Calu3 (cell line): ENCODE results near the gene CLDND2. TPM values are rescaled to one million over a fixed set of nuclear protein-coding genes. Genes with fewer than 3 reads are reported as not detected.
A peak's percentile ranks its signal among the peaks of the same experiment; 100 is the strongest.

Source experiments
- BruUV-seq: library from RNA; stranded (reverse); fragments of 400-500 nt; replicated peaks from 2 replicates; lab custom pipeline; 2021; lab: Mats Ljungman, UMichigan
- CTCF ChIA-PET: fragments of 300-600 bp; sonication (Branson Sonifier 250); formaldehyde crosslinking; loops from one replicate; lab custom pipeline; 2022; ENCODE audit warnings: antibody characterized with exemption; lab: Charles Lee
- DNase-seq: peaks from one replicate; pipeline ENCODE4 v3.0.0; 2022
- H3K27ac Mint-ChIP-seq: one replicate; pipeline ENCODE4 v1.8.0; 2022; ENCODE audit warnings: mixed read lengths; ENCODE audit not compliant: unreplicated experiment
- H3K27me3 Mint-ChIP-seq: one replicate; pipeline ENCODE4 v1.8.0; 2022; ENCODE audit warnings: mixed read lengths; ENCODE audit not compliant: unreplicated experiment
- H3K36me3 Mint-ChIP-seq: one replicate; pipeline ENCODE4 v1.8.0; 2022; ENCODE audit warnings: mild to moderate bottlenecking, moderate library complexity, mixed read lengths; ENCODE audit not compliant: insufficient read depth, unreplicated experiment
- H3K4me1 Mint-ChIP-seq: one replicate; pipeline ENCODE4 v1.8.0; 2022; ENCODE audit warnings: mild to moderate bottlenecking, low read depth, mixed read lengths; ENCODE audit not compliant: unreplicated experiment
- H3K4me3 Mint-ChIP-seq: one replicate; pipeline ENCODE4 v1.8.0; 2022; ENCODE audit warnings: mild to moderate bottlenecking, low read depth, moderate library complexity, mixed read lengths; ENCODE audit not compliant: unreplicated experiment
- H3K9me3 Mint-ChIP-seq: one replicate; pipeline ENCODE4 v1.8.0; 2022; ENCODE audit warnings: low read depth, mixed read lengths; ENCODE audit not compliant: unreplicated experiment
- CTCF ChIP-seq: fragments of 200-600 bp; IDR thresholded peaks from one replicate; pipeline ENCODE4 v1.8.0; 2022; ENCODE audit warnings: antibody characterized with exemption; ENCODE audit not compliant: unreplicated experiment
- intact Hi-C: fragments of 100-400 bp; cut with micrococcal nuclease; formaldehyde crosslinking; loops from one replicate; pipeline ENCODE4 v1.10.0; 2022; ENCODE audit not compliant: unreplicated experiment
- total RNA-seq: library from RNA; stranded (reverse); gene quantifications from 2 replicates; pipeline ENCODE4 v1.2.3, GENCODE V29; 2022

Gene CLDND2
- total RNA-seq, 1 experiment from 2014 or later: 1.2 TPM

- Mint-ChIP-seq H3K9me3 (no peaks in the 10 kb centered on the region), H3K4me3 (peak overlapping the region; percentile 39), H3K4me1 (peaks cover 25% of the 10 kb centered on the region), H3K36me3 (peaks cover 55% of the 10 kb centered on the region), H3K27ac (peak overlapping the region; percentile 95), H3K27me3 (no peaks in the 10 kb centered on the region)
- TF ChIP-seq CTCF: no peak
- intact Hi-C loops: no loop called here
- no peak for DNase-seq
- BruUV-seq: no TSS peak
- CTCF ChIA-PET: interaction anchor here (2.7 kb wide), 1 partner anchor 23 kb away, joined by 7 read pairs; the partner anchor contains the start of gene VSIG10L
Observed at GRCh38 chr19:51364200-51365106, 4.3 kb downstream of the CLDND2 start.

GRCh38 chr19:51361239-51361638 is 7.6 kb downstream of the CLDND2 start:
- TF ChIP-seq CTCF: no peak
- no peaks in the 10 kb centered on the region for H3K9me3 Mint-ChIP-seq
- H3K27me3 Mint-ChIP-seq: no peaks in the 10 kb centered on the region
- intact Hi-C loops: no loop called here
- no peak for DNase-seq
- no TSS peak for BruUV-seq
- CTCF ChIA-PET: no interaction called here
- peaks cover 29% of the 10 kb centered on the region for H3K36me3 Mint-ChIP-seq
- no peak overlapping the region for H3K27ac Mint-ChIP-seq
- H3K4me1 Mint-ChIP-seq: peaks cover 25% of the 10 kb centered on the region
- H3K4me3 Mint-ChIP-seq: no peak overlapping the region

DNA sequence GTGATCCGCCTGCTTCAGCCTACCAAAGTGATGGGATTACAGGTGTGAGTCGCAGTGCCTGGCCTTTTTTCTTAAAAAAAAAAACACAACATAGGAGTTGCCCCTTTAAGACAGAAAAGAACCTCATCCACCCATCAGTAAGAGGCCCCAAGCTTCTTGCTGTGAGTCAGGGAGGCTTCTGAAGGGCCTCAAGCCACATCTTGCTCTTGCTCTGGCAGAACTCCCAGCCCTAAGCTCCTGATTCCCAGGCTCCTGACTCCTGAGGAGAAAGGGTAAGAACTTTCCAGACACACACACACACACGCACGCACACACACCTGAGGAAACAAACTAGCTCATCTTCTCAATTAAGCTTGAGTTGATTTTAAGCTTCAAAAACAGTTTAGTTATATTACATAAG is 9.5 kb downstream of the CLDND2 start:
- intact Hi-C loops: no loop called here
- no peak for DNase-seq
- no TSS peak for BruUV-seq
- Mint-ChIP-seq H3K4me1 (peaks cover 20% of the 10 kb centered on the region), H3K36me3 (peaks cover 22% of the 10 kb centered on the region), H3K27ac (no peak overlapping the region), H3K4me3 (no peak overlapping the region), H3K9me3 (no peaks in the 10 kb centered on the region), H3K27me3 (no peaks in the 10 kb centered on the region)
- CTCF ChIA-PET: interaction anchor here (1.0 to 1.5 kb wide), 2 partner anchors 8 to 19 kb away, joined by 3 to 5 read pairs; no protein-coding TSS in a partner anchor
- TF ChIP-seq CTCF: no peak

DNA sequence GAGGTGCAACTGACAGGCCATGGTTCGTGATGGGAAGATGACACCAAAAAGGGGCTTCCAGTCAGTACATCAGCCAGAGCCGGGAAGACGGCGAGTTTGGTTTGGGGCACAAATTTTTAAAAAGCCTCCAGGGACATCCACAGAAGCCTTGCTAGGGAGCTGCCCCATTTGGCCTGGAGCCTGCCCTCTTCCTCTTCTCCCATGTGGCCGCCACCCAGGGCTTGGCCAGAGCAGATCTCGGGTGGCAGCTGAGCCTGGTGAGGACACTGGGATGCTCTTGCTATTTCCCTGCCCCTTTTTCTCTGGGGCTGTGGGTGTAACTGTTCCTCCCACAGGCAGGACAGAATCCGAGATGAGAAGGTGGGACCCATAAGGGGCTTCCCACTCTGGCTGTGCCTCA is 10.9 kb downstream of the CLDND2 start:
- H3K36me3 Mint-ChIP-seq: peaks cover 14% of the 10 kb centered on the region
- BruUV-seq: no TSS peak
- no peaks in the 10 kb centered on the region for H3K9me3 Mint-ChIP-seq
- TF ChIP-seq CTCF: no peak
- peaks cover 7% of the 10 kb centered on the region for H3K4me1 Mint-ChIP-seq
- CTCF ChIA-PET: interaction anchor here (0.6 kb wide), 1 partner anchor 574 kb away, joined by 3 read pairs; no protein-coding TSS in a partner anchor
- intact Hi-C loops: no loop called here
- no peak overlapping the region for H3K4me3 Mint-ChIP-seq
- no peak for DNase-seq
- peak overlapping the region; percentile 9 for H3K27ac Mint-ChIP-seq
- no peaks in the 10 kb centered on the region for H3K27me3 Mint-ChIP-seq
